ENCODE results near the gene GDF2.

GDF2 gene

GRCh38 chr10:47350671-47351640, 28.7 kb downstream of the GDF2 start:
- in situ Hi-C loops (cut with HindIII; ENCODE audit: low sequenced_read_pairs), result no loop called here

- in situ Hi-C loops (cut with HindIII; ENCODE audit: low sequenced_read_pairs), result no loop called here
These were observed 29.9 kb downstream of the GDF2 start for GRCh38 chr10:47351899-47352815.

GRCh38 chr10:47353351-47353750, 31.1 kb downstream of the GDF2 start:
- in situ Hi-C loops (cut with HindIII; ENCODE audit: low sequenced_read_pairs), result no loop called here

- in situ Hi-C loops (cut with HindIII; ENCODE audit: low sequenced_read_pairs), result no loop called here
These were observed 31.9 kb downstream of the GDF2 start for GRCh38 chr10:47354165-47354564.

DNA sequence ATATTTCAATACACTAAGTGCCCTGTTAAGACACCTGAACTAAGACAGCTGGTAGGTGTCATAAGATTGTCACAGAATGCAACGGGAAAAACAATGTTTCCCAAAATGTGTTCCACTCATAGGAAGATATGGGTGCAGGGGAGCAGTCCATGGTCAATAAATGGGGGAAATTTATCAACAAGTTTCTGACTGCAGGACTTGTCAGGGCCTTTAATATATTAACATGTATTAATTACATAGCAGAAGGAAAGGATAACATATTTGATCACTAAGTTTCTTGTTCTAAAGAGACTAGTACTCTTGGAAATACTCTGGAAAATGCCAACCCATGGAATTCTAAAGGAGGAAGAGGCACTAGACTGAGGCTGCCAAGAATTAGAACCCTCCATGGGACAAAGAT, 32.6 kb downstream of the GDF2 start:
- in situ Hi-C loops (cut with HindIII; ENCODE audit: low sequenced_read_pairs), result loop anchor here (5.0 kb wide), 1 partner anchor 47 kb away; no protein-coding TSS in a partner anchor

- in situ Hi-C loops (cut with HindIII; ENCODE audit: low sequenced_read_pairs), result loop anchor here (5.0 kb wide), 1 partner anchor 46 kb away; no protein-coding TSS in a partner anchor
These were observed 34.5 kb downstream of the GDF2 start for GRCh38 chr10:47356708-47357107.

- in situ Hi-C loops (cut with HindIII; ENCODE audit: low sequenced_read_pairs), result loop anchor here (5.0 kb wide), 1 partner anchor 45 kb away; no protein-coding TSS in a partner anchor
These were observed 34.9 kb downstream of the GDF2 start for GRCh38 chr10:47357131-47357582.

DNA sequence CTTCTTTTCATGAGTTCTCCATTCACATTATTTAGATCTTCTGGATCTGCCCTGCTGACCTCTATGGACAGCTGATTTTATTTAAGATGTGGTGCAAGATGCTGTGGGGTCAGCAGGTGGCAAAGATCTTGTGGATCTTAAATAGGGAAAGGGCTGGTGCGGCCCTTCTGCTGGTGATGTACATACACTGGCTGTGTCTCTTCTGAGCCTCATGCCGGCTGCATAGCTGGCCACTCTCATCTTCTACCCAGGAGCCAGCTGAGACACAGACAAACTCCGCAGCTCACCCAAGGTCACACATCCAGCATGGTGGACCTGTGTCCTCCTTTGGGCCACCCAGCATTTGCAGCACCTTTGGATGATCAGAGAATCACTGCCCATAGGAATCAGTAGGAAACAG, 35.7 kb downstream of the GDF2 start:
- in situ Hi-C loops (cut with HindIII; ENCODE audit: low sequenced_read_pairs), result loop anchor here (5.0 kb wide), 1 partner anchor 44 kb away; no protein-coding TSS in a partner anchor

DNA sequence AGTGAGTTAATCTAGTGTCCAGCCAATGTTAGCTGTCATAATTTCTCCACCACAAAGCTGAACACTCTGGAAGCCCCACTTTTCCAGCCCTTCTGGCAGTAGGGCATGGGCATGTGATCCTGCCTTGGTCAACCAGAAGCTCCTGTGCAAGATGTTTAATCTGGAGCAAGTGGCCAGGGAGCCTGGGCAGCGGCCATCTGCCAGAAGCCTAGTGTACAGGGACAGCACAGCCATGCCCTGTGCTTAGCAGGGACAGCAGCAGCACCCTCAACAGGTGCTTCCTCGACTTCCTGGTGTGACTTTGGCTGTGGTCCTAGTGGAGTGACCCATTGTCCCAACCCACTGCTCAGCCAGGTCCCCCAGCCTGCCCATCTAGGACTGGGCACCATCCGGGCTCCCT, 36.2 kb downstream of the GDF2 start:
- in situ Hi-C loops (cut with HindIII; ENCODE audit: low sequenced_read_pairs), result loop anchor here (5.0 kb wide), 1 partner anchor 44 kb away; no protein-coding TSS in a partner anchor

GRCh38 chr10:47359101-47359500, 36.8 kb downstream of the GDF2 start:
- in situ Hi-C loops (cut with HindIII; ENCODE audit: low sequenced_read_pairs), result loop anchor here (5.0 kb wide), 1 partner anchor 43 kb away; no protein-coding TSS in a partner anchor

DNA sequence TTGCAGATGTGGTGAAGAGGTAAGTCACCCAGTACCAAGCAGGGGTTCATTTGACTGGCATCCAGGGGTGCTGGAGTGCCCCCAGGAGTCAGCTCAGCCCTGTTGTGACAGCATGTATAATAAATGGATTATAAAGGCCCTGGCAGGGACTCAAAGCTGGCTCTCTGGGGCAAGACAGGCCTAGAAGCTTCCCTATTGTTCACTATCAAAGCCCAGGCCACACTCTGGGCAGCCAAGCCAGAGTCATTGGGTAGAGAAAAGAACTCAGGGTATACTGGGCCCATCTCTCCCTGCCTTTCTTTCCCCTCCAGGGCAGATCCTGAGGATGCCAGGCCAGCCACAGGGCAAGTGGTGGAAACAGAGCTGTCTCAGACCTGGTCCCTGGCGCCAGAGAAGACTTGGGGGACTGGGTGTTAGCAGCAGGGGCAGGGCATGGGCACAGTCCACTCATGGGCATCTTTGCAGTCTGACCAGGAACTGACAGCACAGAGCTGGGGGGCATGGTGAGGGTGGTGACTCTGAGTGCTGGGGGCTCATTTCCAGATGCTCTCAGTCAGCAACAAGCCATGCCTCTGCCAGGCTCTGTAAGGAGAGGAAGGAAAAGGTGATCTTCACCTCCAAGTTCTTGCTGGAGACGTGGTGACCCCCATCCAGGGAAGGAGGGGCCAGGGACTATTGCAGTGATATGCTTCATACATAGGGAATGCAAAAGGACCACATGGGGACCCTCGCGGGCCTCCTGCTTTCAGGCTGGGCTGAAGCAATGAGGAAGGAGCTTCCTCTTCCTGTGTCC, 37.6 kb downstream of the GDF2 start:
- in situ Hi-C loops (cut with HindIII; ENCODE audit: low sequenced_read_pairs), result loop anchor here (5.0 kb wide), 1 partner anchor 42 kb away; no protein-coding TSS in a partner anchor

DNA sequence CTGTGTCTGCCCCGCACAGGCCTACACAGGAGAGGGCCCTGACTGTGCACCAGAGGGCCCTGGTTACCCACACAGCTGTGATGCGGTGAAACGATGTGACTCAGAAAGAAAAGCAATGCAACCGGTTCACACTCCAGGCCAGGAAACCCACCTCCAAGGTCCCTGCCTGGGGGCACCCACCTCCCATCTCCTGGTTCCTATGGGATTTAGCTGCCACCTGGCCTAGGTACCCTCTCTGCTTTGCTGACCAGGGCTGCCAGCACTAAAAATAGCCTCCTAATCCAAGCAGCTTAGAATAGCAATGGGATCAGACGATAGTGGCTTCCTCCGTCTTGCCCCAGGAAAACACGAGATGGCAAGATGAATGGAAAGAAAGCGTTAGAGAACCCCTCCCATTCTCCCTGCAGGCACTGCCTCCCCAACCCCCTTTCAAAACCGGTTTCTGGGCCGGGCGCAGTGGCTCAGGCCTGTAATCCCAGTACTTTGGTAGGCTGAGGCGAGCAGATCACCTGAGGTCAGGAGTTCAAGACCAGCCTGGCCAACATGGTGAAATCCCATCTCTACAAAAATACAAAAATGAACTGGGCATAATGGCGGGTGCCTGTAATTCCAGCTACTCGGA, 38.3 kb downstream of the GDF2 start:
- in situ Hi-C loops (cut with HindIII; ENCODE audit: low sequenced_read_pairs), result no loop called here

DNA sequence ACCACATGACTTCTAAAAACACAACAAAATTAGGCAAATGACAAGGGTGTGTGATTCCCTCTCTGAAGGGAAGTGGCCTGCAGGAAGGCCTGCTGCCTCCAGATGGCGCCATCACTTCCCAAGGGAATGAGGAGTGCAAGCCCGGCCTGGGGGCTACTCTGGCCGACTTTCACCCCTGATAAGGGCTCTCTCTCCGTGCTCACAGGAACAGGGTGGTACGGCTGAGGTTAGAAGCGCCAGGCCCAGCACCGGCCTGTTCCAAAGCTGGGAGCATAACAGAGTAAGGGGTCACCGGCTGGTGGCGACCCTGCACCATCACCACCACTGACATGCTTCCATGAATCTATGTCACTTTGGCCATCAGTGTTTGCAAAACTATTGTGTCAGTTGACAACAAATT, 39.0 kb downstream of the GDF2 start:
- in situ Hi-C loops (cut with HindIII; ENCODE audit: low sequenced_read_pairs), result no loop called here

DNA sequence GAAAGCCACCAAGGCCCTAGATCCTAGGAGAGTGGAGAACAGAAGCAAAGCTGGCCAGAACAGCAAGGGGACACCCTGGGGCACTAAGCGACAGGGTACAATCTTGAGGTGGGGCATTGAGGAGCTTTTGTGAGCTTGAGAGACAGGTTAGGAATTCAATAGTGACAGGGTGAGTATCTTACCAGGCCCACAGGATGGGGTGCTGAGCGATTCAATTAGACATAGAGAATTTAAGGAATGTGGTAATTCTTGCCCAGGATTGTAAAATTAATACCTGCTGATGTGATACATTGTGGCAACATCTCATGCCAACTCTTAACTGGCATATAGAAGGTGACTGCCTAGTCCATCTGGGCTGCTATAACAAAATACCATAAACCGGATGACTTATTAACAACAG, 39.9 kb downstream of the GDF2 start:
- in situ Hi-C loops (cut with HindIII; ENCODE audit: low sequenced_read_pairs), result no loop called here

GRCh38 chr10:47363781-47364180, 41.5 kb downstream of the GDF2 start:
- in situ Hi-C loops (cut with HindIII; ENCODE audit: low sequenced_read_pairs), result no loop called here

- in situ Hi-C loops (cut with HindIII; ENCODE audit: low sequenced_read_pairs), result no loop called here
These were observed 42.1 kb downstream of the GDF2 start for GRCh38 chr10:47364366-47364765.

DNA sequence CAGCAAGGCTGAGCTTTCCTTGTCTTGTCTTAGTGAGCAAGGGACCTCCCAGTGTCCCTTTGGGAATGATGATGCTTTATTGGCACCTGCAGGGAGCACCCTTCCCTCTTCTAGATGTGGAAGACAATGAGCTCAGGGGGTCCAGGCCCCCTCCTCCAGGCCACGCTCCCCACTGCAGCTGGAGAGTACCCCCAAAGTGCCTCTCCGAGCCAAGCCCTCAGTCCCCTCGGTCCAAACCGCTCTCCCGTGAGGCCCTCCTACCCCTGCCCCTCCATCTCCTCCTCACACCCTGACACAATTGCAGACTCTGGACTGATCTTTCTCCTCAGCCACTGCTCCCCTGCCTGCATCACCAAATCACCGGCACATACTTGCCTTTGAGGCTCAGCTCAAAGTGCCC, 42.7 kb downstream of the GDF2 start:
- in situ Hi-C loops (cut with HindIII; ENCODE audit: low sequenced_read_pairs), result no loop called here

DNA sequence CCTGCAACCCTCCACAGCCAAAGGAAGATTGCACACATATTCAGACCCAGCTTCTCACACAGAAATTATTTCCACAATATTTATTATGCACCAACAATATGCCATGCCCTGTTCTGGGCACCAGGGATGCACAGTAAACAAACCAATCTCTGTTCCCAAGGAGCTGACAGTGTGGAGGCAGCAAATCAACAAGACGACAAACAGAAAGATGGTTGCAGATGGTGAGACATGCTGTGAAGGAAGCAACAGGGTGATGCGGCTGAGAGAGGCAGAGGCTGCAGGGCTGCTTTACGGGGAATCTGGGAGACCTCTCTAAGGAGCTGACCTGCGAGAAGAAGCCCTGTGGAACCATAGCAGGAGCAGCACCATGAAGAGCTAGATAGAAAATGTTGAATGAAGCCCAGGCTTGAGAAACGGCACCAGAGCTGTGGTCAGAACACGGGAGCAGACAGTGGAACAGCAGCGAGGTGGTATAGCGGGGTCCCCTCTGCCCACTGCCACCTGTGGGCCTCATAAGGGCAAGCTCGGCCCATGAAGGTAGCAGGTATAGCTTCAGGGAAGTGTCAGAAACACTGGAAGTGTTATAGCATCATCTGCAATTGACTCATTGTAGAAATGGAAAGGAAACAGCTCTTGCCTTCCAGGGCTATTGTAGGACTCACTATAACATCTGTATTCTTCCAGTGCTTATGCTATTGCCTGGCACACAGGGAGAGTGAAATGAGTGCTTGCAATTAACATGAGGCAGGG, 43.4 kb downstream of the GDF2 start:
- in situ Hi-C loops (cut with HindIII; ENCODE audit: low sequenced_read_pairs), result no loop called here

- in situ Hi-C loops (cut with HindIII; ENCODE audit: low sequenced_read_pairs), result no loop called here
These were observed 44.0 kb downstream of the GDF2 start for GRCh38 chr10:47366181-47366631.
